Effector memory CD4-positive, alpha-beta T cell (primary cell): ENCODE results near the gene PISD.
A peak's percentile ranks its signal among the peaks of the same experiment; 100 is the strongest.

Source experiments
- DNase-seq, 3 donors: peaks; one replicate each; pipeline ENCODE4 v3.0.0-alpha.2; 2020
- H3K27ac ChIP-seq: 2 replicates; pipeline ENCODE4 v1.7.0; 2013; ENCODE audit warnings: mild to moderate bottlenecking, low read length, moderate library complexity; ENCODE audit not compliant: insufficient read depth, poor library complexity, severe bottlenecking
- H3K27me3 ChIP-seq: replicated peaks from 2 replicates; pipeline ENCODE4 v1.7.0; 2013; ENCODE audit warnings: mild to moderate bottlenecking, low read length; ENCODE audit not compliant: insufficient read depth, control insufficient read depth, poor library complexity, severe bottlenecking
- H3K36me3 ChIP-seq: 2 replicates; pipeline ENCODE4 v1.7.0; 2013; ENCODE audit warnings: mild to moderate bottlenecking, low read length, moderate library complexity; ENCODE audit not compliant: control insufficient read depth, insufficient read depth
- H3K4me1 ChIP-seq: 2 replicates; pipeline ENCODE4 v1.7.0; 2013; ENCODE audit warnings: low read length, mild to moderate bottlenecking; ENCODE audit not compliant: control insufficient read depth, insufficient read depth, poor library complexity, severe bottlenecking
- H3K4me3 ChIP-seq: 2 replicates; pipeline ENCODE4 v1.7.0; 2013; ENCODE audit warnings: low read length, low read depth, mild to moderate bottlenecking; ENCODE audit not compliant: insufficient read depth, poor library complexity, severe bottlenecking
- H3K9me3 ChIP-seq: 2 replicates; pipeline ENCODE4 v1.7.0; 2013; ENCODE audit warnings: mild to moderate bottlenecking, low read length, moderate library complexity; ENCODE audit not compliant: control insufficient read depth

Gene PISD

DNA sequence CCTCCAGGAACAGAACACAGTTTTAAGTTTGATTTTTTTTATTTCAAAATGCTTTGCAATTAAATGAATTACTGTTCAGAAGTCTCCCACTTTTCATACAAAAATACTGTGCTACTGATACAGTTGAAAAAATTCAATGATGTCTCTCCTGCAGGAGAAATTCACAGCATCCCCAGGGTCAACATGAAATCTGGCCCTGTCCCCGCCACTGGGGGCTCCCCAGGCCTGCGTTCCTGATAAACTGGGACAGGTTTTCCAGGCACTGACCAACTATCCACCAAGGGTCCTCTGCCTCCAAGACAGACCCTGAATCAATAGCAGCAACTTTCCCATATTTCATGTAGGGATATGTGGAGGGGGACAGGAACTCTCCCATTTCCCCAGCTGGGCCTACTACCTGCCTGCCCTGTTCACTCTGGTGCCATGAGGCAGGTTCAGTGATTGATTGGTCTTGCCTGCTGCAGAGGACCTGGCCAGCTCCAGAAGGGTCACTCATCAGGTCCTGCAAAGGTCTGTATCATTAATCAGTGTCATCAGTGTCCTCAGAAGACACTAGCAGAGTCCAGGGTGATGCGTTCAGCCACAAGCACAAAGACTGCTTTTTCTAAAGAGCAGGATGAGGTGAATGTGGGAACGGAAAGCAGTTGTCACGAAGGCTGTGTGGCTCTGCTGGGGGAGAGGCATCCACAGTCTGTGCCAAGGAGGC lies 43.4 kb downstream of the PISD start:
- DNase-seq = no peak
- no peak overlapping the region for H3K27ac ChIP-seq
- peaks cover 46% of the 10 kb centered on the region for H3K36me3 ChIP-seq
- no peaks in the 10 kb centered on the region for H3K9me3 ChIP-seq
- H3K4me1 ChIP-seq = no peaks in the 10 kb centered on the region
- no peaks in the 10 kb centered on the region for H3K27me3 ChIP-seq
- no peak overlapping the region for H3K4me3 ChIP-seq

DNA sequence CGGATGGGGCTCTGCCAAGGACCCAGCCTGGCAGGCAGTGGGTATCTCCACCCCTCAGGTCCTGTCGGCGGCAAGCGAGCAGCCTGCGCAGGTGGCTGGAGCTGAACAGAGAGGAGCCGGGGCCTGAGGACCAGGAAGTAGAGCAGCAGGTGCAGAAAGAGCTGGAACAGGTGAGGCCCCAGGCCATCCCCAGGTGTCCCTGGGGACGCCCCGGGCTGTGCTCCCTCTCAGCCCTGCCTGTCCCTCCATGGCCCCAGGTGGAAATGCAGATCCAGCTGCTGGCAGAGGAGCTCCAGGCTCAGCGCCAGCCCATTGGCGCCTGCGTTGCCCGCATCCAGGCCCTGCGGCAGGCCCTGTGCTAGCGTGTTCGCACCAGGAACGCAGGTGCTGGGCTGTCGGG lies 44.0 kb downstream of the PISD start:
- Histone ChIP-seq H3K27me3 (no peaks in the 10 kb centered on the region), H3K4me1 (no peaks in the 10 kb centered on the region), H3K4me3 (no peak overlapping the region), H3K9me3 (no peaks in the 10 kb centered on the region), H3K36me3 (peaks cover 46% of the 10 kb centered on the region), H3K27ac (no peak overlapping the region)
- no peak for DNase-seq

DNA sequence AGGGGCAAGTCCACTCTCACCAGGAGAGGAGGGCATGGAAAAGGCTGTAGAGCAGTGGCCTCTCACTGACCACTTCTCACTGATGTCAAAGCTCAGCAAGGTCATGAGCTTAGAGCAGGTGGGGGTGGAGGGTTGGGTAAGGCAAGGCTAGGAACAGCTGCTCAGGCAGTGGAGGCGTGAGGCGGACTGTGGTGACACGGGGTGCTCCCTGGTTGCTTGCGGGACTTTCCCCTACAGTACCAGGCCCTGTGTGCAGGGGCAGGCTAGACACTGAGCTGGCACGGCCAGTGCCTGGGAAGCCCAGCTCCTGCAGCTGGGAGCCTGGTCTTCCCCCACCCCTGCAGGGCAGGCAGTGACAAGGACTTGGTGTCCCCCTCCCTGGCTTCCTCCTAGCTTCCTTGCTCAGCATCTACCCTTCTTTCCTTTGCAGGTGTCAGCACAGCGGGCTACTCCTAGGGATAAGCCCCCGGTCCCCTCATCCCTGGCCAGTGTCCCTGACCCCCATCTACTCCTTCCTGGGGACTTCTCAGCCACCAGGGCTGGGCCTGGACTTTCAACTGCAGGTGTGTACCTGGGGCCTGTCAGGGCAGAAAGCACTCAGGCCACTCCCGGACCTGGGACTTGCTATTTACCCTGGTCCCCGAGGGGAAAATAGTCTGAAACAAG lies 45.6 kb downstream of the PISD start:
- DNase-seq = no peak
- Histone ChIP-seq H3K4me3 (no peak overlapping the region), H3K9me3 (no peaks in the 10 kb centered on the region), H3K4me1 (no peaks in the 10 kb centered on the region), H3K36me3 (peaks cover 56% of the 10 kb centered on the region), H3K27me3 (no peaks in the 10 kb centered on the region), H3K27ac (peak overlapping the region; percentile 9)

DNA sequence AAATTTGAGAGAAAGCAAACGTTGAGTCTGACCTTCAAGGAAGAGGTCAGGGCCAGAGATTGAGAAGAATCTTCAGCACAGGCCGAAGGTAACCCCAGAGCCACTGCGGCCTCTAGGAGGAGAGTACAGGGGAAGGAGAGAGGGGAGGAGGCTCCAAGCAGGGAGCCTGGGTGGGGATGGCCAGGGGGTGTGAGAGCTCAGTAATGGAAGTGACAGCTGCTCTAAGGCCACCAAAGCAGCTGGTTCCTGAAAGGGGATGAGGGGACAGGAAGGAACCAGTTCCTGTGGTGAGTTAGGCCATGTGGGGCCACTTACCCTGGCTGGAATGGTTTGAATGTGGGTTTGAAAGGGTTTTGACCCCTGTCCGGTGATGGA lies 46.1 kb downstream of the PISD start:
- Histone ChIP-seq H3K9me3 (no peaks in the 10 kb centered on the region), H3K4me3 (no peak overlapping the region), H3K4me1 (no peaks in the 10 kb centered on the region), H3K27me3 (no peaks in the 10 kb centered on the region), H3K36me3 (peaks cover 57% of the 10 kb centered on the region), H3K27ac (peak overlapping the region; percentile 9)
- DNase-seq = no peak

DNA sequence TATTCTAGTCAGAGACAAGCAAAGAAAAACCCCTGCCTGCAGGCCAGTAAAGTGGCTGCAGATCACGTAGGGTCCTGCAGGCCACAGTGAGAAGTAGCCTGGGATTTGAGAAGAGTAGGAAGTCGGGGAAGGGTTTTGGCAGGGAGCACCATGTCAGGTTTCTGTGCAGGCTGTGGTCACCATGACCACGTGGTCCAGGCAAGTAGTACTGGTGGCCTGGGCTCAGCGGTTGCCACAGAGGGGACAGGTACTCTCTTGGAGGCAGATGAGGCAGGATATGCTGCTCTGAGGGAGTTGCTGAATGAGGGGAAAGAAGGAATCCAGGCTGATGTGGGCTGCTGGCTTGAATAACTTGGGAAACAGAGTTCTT lies 46.5 kb downstream of the PISD start:
- H3K36me3 ChIP-seq = peaks cover 57% of the 10 kb centered on the region
- DNase-seq = no peak
- no peak overlapping the region for H3K4me3 ChIP-seq
- H3K27ac ChIP-seq = no peak overlapping the region
- H3K9me3 ChIP-seq = no peaks in the 10 kb centered on the region
- H3K27me3 ChIP-seq = no peaks in the 10 kb centered on the region
- no peaks in the 10 kb centered on the region for H3K4me1 ChIP-seq

DNA sequence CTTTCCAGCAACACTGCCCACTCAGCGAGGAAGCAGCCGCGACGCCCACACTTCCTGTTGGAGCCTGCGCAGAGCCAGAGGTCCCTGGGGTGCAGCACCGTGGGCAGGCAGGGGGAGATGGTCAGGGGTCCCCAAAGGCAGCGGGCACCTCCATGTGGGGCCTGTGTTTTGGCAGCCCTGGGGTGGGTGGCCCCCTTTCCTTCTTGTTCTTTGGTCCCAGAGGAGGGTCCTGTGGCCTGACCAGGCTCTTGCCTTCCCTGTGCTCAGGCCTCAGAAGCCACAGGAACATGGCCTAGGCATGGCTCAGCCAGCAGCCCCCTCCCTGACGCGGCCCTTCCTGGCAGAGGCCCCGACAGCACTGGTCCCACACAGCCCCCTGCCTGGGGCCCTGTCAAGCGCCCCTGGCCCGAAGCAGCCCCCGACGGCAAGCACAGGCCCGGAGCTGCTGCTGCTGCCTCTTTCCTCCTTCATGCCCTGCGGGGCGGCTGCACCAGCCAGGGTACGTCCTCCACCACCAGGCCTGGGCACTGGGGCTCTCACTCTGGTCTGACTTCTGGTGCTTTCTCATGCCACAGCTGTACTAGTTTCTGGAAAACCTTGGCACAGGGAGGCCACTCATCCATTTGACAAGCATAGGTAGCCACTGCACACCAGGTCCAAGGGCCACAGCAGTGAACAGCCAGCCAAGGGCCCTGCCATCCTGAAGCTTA lies 47.1 kb downstream of the PISD start:
- H3K4me1 ChIP-seq = no peaks in the 10 kb centered on the region
- no peak overlapping the region for H3K4me3 ChIP-seq
- peaks cover 57% of the 10 kb centered on the region for H3K36me3 ChIP-seq
- DNase-seq = no peak
- H3K27me3 ChIP-seq = no peaks in the 10 kb centered on the region
- H3K27ac ChIP-seq = peak overlapping the region; percentile 11
- no peaks in the 10 kb centered on the region for H3K9me3 ChIP-seq

DNA sequence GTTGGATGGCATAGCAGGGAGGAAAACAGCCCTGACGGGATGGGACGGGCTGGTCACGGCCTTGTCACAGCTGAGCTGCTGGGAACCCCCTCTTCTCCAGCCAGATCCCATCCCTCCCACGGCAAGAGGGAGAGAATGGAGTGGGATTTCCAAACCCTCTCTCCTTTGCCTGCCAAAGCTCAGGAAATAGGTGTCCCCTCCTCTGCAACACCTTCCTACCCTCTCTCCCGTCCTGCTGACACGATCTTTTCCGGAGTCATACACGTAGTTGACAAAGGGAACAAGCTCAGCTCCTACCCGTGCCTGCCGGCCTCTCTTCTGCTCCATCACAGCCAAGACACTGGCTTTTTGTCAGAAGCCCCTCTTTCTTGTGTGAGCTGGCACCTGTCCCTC lies 48.1 kb downstream of the PISD start:
- no peaks in the 10 kb centered on the region for H3K27me3 ChIP-seq
- no peaks in the 10 kb centered on the region for H3K4me1 ChIP-seq
- peaks cover 52% of the 10 kb centered on the region for H3K36me3 ChIP-seq
- no peaks in the 10 kb centered on the region for H3K9me3 ChIP-seq
- no peak for DNase-seq
- no peak overlapping the region for H3K27ac ChIP-seq
- H3K4me3 ChIP-seq = no peak overlapping the region

DNA sequence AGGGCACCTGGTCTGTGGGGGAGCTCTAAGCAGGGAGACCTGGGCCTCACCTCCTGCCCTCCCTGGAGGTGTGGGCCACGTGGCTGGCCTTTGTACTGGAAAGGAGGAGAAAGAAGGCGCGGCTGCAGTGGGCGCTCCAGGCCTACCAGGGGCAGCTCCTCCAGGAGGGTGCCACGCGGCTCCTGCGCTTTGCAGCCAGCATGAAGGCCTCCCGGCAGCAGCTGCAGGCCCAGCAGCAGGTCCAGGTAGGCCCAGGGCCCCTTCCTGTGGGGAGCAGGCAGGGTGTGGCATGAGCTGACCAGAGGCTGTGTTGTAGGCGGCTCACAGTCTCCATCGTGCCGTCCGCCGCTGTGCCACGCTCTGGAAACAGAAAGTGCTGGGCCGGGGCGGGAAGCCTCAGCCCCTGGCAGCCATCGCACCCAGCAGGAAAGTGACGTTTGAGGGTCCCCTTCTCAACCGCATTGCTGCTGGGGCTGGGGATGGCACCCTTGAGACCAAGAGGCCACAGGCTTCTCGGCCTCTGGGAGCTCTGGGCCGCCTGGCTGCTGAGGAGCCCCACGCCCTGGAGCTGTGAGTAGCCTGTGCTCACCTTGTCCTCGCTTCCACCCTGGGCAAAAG lies 48.6 kb downstream of the PISD start:
- Histone ChIP-seq H3K27me3 (no peaks in the 10 kb centered on the region), H3K27ac (no peak overlapping the region), H3K36me3 (peaks cover 47% of the 10 kb centered on the region), H3K4me1 (no peaks in the 10 kb centered on the region), H3K9me3 (no peaks in the 10 kb centered on the region), H3K4me3 (no peak overlapping the region)
- no peak for DNase-seq

DNA sequence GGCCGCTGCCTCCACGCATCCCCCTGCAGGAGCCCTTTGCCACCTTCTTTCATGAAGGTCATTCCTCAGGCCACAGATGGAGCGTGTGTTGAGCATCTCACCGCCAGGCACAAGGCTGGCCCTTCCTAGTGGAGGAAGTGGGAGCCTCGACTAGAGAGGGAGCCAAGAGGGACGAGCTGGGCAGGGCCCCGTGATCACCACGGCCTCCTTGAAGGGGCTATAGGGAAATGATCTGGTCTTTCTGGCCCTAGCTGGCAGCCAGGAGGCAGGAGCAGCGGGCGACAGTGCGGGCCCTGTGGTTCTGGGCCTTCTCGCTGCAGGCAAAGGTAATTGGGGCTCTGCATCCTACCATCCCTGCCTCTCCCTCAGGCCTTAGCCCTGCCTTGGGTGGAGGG lies 49.1 kb downstream of the PISD start:
- H3K27ac ChIP-seq = no peak overlapping the region
- H3K9me3 ChIP-seq = no peaks in the 10 kb centered on the region
- no peaks in the 10 kb centered on the region for H3K27me3 ChIP-seq
- no peak overlapping the region for H3K4me3 ChIP-seq
- H3K4me1 ChIP-seq = no peaks in the 10 kb centered on the region
- H3K36me3 ChIP-seq = peaks cover 47% of the 10 kb centered on the region
- no peak for DNase-seq
